Transverse colon (tissue), 4 donors: ENCODE data around the gene GFRA1.

Source experiments
- CTCF ChIP-seq, 5 experiments: fragments of 200-600 bp in 3 of 5; fragments of 450-650 bp in 2 of 5; sonication (generic) in 3 of 5; IDR thresholded peaks; 1 replicate in 2 of 5; 2 replicates in 3 of 5; pipeline ENCODE4 v1.5.1; 2016 to 2017; ENCODE audit warnings: antibody characterized with exemption in 5 of 5, inconsistent platforms in 3 of 5, mild to moderate bottlenecking in 2 of 5, moderate library complexity in 1 of 5
- POLR2A ChIP-seq: fragments of 450-650 bp; IDR thresholded peaks from one replicate; pipeline ENCODE4 v1.6.1; 2016; ENCODE audit warnings: antibody characterized with exemption, mild to moderate bottlenecking, moderate library complexity
- POLR2AphosphoS5 ChIP-seq, 3 donors: sonication (generic); formaldehyde crosslinking; IDR thresholded peaks; one replicate each; pipeline ENCODE4 v1.6.1; 2016; ENCODE audit warnings: antibody characterized with exemption in 3 of 3

- no peak for TF ChIP-seq POLR2A
- TF ChIP-seq CTCF (IDR thresholded peaks at IDR 0.05), result no peak
- no peak for TF ChIP-seq POLR2AphosphoS5 (IDR thresholded peaks at IDR 0.05)
These were observed 33.8 kb downstream of the GFRA1 start for GRCh38 chr10:116239229-116239628.
